Measurements from ENCODE around the gene SORBS1.

DNA sequence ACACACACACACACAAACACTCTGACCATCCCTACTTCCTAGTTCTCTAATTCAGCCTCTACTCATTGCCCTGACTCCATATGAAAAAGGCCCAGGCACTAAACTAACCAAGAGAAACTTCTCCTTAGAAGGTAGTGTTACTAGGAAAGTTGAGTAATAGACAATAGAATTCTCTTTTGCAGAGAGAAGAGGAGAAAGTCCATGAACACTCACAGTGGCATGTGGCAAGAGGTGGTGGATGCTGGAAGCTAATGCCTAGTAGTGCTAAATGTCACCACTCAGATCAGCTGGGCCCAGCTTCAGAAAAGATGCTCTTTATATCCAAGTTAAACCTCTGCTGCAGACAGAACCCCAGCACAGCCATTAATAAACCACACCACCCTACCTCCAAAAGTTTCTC is 58.2 kb downstream of the SORBS1 start:
- no peak for TF ChIP-seq TAF1 (IDR thresholded peaks at IDR 0.05; ENCODE audit: low read depth)
- no peak for TF ChIP-seq EP300 (IDR thresholded peaks at IDR 0.05; ENCODE audit: borderline replicate concordance)
- TF ChIP-seq, protein P1, sequence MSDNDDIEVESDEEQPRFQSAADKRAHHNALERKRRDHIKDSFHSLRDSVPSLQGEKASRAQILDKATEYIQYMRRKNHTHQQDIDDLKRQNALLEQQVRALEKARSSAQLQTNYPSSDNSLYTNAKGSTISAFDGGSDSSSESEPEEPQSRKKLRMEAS (IDR thresholded peaks at IDR 0.05): no peak
- no peak for TF ChIP-seq CEBPB (IDR thresholded peaks at IDR 0.05)
- TF ChIP-seq YY1 (IDR thresholded peaks at IDR 0.05; ENCODE audit: low read depth): no peak
- TF ChIP-seq, protein P2, sequence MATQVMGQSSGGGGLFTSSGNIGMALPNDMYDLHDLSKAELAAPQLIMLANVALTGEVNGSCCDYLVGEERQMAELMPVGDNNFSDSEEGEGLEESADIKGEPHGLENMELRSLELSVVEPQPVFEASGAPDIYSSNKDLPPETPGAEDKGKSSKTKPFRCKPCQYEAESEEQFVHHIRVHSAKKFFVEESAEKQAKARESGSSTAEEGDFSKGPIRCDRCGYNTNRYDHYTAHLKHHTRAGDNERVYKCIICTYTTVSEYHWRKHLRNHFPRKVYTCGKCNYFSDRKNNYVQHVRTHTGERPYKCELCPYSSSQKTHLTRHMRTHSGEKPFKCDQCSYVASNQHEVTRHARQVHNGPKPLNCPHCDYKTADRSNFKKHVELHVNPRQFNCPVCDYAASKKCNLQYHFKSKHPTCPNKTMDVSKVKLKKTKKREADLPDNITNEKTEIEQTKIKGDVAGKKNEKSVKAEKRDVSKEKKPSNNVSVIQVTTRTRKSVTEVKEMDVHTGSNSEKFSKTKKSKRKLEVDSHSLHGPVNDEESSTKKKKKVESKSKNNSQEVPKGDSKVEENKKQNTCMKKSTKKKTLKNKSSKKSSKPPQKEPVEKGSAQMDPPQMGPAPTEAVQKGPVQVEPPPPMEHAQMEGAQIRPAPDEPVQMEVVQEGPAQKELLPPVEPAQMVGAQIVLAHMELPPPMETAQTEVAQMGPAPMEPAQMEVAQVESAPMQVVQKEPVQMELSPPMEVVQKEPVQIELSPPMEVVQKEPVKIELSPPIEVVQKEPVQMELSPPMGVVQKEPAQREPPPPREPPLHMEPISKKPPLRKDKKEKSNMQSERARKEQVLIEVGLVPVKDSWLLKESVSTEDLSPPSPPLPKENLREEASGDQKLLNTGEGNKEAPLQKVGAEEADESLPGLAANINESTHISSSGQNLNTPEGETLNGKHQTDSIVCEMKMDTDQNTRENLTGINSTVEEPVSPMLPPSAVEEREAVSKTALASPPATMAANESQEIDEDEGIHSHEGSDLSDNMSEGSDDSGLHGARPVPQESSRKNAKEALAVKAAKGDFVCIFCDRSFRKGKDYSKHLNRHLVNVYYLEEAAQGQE (IDR thresholded peaks at IDR 0.05; ENCODE audit: low read depth): no peak
- TF ChIP-seq TEAD4 (IDR thresholded peaks at IDR 0.05): no peak

All from Ishikawa (cell line).